Right hindlimb (tissue), 1 donor: ENCODE data around the gene OTOGL.
"Not testable (repeated sequence)": the region's sequence is repeated elsewhere in the genome, so short reads cannot be mapped to it uniquely, and the experiment has no call there.

Source experiments
- DNase-seq: peaks from one replicate; pipeline ENCODE4 v3.0.0-alpha.2; 2018

The OTOGL gene

DNA sequence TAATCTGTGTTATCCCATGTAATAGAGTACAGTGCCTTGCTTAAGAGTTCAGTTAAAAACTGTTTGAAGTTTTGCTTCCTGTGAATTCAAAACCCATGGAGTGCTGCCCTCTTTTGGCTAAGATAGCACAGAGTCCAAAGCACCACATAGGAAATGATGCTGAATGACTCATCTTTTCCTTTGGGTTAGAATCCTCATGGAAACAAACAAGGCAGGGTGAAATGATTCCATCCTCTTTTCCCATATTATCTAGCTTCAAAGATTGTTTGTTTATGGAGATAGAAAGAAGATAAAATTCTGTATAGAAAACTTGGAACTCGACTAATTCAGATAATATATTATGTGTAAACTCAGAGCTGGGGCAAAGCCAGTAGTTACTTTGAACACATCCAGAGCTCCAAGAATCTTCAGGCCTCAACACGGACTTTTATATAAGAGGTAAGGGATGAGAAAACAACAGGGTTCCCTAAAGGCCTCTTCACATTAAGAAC lies 87.4 kb downstream of the OTOGL start:
- DNase-seq, result peak; percentile 76

DNA sequence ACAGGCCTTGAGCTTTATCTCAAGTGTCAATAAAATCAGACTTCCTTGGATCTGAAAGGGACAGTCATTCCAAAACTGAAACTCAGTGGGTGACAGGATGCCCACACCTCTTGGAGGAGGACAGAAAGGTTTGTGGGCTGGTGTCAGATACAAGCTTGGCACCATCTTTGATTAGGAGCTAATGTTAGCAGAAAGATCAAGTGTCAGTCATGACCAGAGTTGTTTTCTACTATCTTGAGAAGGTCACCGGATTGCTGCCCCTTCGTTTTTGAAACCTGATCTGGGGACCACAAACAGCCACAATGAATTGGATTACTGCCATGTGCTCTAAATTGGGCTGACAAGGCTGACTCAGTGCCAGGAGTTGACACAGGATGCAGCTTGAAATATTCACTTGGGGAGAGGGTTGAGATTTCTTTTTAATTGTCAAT lies 88.3 kb downstream of the OTOGL start:
- peak; percentile 65 for DNase-seq

- no peak for DNase-seq
Measured at GRCh38 chr12:80188576-80188975, 89.2 kb downstream of the OTOGL start.

- no peak for DNase-seq
Measured at GRCh38 chr12:80189241-80189640, 89.9 kb downstream of the OTOGL start.

DNA sequence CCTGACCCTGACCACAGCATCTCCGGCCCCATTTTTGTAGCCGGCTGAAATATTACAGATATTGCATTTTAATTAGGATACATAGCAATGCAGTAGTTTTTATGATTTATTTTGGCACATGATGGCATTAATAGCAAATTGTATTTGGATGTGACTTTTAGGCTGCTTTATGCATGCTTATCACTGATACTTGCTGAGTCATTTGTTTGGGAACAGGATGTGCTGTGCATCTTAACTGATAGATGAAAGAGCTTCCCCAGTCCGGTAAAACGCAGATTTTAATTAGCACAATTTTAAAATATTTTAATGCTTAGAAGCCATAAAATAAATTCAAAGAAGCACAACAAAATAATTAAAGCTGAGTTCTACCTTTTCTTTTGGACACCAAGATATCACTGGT lies 90.7 kb downstream of the OTOGL start:
- no peak for DNase-seq

- no peak for DNase-seq
Measured at GRCh38 chr12:80192087-80192486, 92.8 kb downstream of the OTOGL start.

DNA sequence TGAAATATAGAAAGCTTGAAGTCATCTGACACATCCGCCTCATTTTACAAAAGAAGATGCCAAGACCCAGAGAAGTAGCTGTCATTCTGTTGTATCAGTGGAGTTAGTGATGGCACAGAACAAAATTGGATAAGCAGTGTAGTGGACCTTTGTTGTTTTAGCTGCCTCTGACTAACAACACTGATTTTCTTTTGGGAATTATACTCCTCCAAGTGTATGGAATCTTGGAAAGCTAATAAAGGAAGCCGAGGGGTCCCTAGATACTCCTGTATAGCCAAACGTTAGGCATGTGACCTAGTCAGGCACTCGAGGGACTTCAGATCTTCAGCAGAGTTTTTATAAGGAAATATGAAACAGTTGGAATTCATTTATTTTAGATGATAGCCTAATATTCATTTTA lies 94.5 kb downstream of the OTOGL start:
- no peak for DNase-seq

DNA sequence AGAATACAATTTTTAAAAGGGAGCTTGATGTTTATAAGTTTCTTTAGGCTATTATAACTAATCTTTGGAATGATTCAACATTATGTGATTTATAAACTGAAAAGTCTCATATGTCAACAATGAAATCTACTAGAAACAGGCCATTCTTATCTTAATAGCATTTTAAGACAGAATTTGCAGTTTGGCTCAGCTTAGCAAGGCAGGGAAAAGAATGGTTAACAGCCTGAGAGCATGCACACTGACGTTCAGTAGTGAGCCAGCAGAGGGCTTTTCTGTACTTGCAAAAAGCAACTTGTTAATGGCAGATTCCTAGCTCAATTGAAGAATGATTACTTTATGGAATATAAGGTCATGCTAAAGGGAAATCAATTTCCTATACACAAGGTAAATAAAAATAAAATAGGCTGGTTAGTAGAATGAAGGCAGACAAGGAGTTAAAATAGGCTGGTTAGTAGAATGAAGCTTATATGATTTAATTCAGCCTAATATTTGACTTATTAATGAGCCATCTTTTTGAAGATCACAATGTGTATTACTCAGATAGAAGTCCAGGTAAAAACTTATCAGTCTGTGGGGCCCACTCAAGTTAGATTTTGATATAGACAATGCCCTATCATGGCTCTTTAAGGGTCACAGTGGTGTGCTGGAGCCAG lies 95.9 kb downstream of the OTOGL start:
- DNase-seq, result peak; percentile 39

- no peak for DNase-seq
Measured at GRCh38 chr12:80195737-80196136, 96.4 kb downstream of the OTOGL start.

GRCh38 chr12:80196419-80196818 lies 97.1 kb downstream of the OTOGL start:
- no peak for DNase-seq

- DNase-seq, result no peak
Measured at GRCh38 chr12:80198782-80199337, 99.5 kb downstream of the OTOGL start.

DNA sequence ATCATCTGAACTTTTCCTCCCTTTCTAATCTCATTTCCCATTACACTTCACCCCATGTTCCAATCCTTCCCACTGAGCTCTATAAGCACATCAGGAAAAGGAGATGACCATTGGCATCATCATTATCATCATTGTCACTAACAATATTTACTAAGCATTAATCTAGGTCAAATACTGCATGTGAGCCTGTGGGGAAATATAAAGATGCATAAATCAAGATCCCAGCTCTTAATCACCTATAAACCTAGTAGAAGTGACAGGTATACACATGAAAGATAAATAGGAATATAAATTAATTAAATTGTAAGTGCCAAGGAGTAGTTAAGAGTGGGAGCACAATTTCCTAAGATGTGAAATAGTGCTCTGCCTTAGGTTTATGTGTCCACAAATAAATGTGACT lies 100.6 kb downstream of the OTOGL start:
- DNase-seq, result no peak

- DNase-seq, result no peak
Measured at GRCh38 chr12:80200414-80200813, 101.1 kb downstream of the OTOGL start.

DNA sequence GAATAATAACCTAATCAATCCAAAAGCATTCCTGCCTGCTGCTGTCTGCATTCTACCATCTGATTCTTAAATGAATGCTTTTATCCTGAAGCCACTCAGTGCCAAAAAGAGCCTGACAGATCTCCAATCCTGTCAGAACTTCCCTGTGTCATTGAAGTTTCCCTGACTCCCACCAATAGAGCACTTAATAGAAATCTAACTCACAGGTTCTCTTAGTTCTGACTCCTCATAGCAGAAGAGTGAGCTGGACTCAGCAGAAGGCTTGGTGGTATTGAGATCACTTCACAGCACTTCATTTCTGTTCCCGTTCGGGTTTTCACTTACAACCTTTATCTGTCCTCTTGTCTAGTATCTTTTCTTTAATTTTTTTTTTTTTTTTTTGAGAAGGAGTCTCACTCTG lies 102.6 kb downstream of the OTOGL start:
- DNase-seq, result no peak

- no peak for DNase-seq
Measured at GRCh38 chr12:80205960-80206359, 106.6 kb downstream of the OTOGL start.

DNA sequence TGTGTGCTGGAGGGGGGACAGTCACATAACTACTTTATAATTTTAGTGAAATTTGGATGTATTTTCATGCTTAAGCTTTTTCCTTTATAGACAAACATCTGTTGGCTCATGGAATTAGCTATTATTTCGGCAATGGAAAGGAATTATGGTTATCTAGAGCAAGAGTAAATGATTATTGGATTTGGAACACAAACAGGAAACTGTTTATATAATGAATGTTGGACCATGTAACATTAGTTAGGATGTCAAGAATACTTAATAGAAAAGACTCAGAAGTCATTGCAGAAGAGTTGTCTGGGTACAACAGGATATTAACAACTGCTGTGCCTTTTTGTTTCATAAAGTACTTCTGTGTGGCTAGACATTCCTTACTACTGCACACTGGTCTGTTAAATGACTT lies 108.7 kb downstream of the OTOGL start:
- no peak for DNase-seq

- no peak for DNase-seq
Measured at GRCh38 chr12:80211671-80212070, 112.3 kb downstream of the OTOGL start.

GRCh38 chr12:80212938-80213645 lies 113.8 kb downstream of the OTOGL start:
- DNase-seq, result no peak

- no peak for DNase-seq
Measured at GRCh38 chr12:80213871-80214270, 114.5 kb downstream of the OTOGL start.

DNA sequence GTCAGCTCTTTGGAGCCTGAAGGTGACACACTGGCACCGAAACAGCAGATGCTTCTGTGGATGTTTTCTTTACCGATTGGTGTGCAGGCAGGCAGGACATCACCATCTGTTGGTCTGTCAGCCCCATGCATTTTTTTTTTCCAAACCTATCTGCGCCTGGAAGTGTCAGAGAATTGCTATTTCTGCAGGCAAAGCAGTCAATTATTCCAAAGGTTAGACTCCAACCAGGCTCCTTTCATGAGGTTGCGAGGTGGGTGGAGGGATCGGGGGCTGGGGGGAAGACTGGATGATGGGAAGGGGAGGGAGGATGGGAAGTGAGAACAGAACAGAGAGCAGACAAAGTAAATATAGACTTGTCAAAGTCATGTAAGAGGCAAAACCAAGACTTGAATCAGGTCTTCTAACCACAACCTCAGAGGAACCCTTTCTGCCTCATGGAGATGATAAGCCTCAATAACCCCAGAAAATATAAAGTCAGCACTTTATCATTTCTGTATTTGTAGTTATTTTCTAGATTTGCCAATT lies 117.7 kb downstream of the OTOGL start:
- no peak for DNase-seq

- DNase-seq, result not testable (repeated sequence)
Measured at GRCh38 chr12:80218925-80219324, 119.6 kb downstream of the OTOGL start.

DNA sequence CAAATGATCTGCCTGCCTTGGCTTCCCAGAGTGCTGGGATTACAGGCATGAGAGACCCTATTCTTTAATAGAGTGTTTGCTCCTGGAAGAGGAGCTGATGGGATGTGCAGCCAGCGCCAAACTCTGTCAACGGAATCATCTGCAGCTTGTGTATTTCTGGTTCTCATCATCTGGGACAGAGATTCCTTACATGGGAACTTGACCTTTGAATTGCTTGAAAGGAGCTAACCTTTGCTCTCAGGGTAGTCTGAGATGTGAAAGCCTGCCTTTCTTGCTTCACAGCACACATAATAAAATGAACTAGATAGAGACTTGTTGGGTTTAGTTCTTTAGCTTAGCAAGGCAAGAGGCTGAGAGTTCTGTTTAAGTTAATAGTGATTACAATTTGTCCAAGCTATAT lies 120.0 kb downstream of the OTOGL start:
- DNase-seq, result no peak

GRCh38 chr12:80222261-80222660 lies 122.9 kb downstream of the OTOGL start:
- no peak for DNase-seq

- DNase-seq, result no peak
Measured at GRCh38 chr12:80226576-80226975, 127.2 kb downstream of the OTOGL start.
